ENCODE data around the gene HMG20B.

The HMG20B gene

GRCh38 chr19:3537438-3538240, 35.1 kb upstream of the HMG20B start:
- DNase-seq: no peak

DNA sequence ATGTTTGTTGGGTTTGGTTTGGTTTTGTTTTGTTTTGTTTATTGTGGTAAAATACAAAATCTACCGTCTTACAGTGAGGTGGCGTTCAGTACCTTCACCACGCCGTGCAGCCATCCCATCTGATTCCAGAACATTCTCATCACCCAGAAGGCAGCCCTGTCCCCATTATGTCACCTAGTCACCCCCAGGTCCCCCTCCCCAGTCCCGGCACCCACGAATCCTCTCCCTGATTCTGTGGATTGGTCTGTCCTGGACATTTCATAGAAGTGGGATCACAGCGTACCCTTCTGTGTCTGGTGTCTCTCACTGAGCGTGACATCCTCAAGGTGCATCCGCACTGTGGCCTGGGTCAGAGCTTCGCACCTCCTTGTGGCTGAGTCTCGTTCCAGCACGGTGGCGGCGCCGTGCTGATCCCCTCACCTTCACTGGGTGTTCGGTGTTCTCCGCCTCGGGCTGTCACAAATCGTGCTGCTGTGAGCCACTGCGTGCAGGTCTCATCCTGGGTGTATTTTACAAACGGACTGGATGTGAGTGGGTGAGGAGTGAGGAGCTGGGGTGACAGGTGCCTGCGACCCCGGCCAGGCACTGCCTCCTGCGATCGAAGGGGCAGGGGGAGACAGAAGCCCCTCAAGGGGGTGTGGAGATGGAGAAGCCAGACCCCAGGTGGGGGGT, 34.4 kb upstream of the HMG20B start:
- DNase-seq: no peak

DNA sequence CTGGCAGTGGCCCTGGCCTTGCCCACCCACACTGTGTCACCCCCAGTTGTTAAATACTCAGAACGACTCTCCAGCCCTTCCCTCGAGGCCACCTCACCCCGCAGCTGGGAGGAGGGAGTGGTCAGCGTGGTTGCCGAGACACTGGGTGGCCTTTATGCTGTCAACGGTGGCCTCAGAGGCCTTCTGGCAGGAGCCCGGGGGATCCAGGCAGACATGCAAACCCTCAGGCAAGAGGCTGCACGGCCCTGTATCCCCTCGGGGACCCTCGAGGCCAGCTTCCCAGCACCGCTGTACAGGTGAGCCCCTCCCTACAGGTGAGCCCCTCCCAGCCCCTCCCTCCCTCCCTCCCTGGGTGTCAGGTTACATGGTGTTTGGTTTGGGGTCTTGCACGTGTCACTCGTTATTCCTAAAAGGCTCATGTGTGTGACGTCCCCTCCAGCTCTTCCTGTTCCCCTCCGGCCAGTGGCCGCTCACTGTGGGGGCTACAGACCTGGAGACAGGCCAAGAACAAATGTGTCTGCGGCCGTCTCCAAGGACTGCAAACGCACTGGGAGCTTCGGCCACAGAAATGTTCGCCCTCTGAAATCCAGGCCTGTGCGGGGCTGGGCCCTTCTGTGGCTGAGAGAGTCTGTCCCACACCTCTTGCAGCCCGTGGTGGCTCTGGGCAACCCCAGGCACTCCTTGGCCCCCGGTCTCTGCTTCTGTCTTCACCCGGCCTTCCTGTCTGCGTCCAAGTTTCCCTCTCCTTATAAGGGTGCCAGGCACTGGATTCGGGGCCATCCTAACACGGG, 33.6 kb upstream of the HMG20B start, which contains the start of gene TEKTIP1:
TEKTIP1 (plus strand) TSS at position 210 of the 791 bp plus-strand sequence; CDS start at position 214, 4 bp downstream.
- no peak for DNase-seq

GRCh38 chr19:3539756-3540118, 33.0 kb upstream of the HMG20B start:
- no peak for DNase-seq

GRCh38 chr19:3543150-3544057, 29.3 kb upstream of the HMG20B start:
- DNase-seq: no peak

DNA sequence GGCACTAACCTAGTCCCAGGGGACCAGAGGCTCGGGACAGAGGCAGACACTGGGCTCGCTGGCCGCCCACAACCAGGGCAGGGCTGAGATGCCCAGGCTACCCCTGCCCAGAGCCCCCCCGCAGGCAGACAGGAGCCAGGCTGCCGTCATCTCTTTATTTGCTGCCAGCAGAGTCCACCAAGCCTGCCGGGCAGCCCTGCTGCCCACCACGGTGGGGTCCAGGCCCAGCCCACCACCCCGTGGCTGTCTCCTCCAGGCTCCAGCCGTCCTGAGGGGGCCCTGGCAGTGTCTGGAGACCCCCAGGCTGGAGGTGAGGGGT, 28.7 kb upstream of the HMG20B start:
- DNase-seq: no peak

DNA sequence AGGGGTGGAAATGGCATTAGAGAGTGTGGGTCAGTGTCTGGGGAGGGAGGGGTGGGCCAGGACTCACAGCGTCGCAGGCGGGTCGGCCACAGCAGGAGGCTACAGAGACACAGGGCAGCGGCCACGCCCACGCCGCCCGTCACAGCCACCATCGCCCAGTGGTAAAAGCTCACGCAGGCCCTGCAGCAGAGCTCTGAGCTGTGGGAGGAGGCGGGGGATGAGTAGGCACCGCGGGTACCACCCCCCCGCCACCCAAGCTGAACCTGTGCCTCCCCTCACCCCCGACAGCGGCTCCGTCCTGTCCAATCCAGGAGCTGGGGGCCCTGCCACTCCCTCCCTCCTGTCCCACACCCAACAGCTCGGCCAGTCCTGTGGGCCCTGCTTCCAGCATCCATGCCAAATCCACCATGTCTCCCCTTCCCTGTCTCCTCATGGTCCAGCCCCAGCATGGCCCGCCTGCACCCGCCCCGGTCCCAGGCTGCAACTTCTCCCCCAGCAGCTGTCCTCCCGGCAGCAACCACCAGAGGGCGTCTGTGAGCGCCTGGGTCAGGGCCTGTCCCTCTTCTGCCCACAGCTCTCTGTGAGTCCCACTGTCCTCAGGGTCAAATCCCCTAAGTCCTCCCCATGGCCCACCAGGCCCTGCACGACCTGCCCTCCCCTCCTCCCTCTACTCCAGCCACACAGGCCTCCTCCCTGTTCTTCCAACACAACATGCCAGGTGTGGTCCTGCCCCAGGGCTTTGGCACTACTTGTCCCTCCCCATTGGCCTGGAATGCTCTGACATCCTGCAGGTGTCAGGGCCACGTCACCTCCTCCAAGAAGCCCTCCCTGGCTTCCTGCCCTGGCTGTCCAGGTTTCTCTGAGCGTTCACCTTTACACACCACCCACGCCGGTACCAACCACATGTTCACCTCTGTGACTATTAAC, 27.7 kb upstream of the HMG20B start:
- DNase-seq: peak in 1 of 2 experiments; percentile 12

GRCh38 chr19:3545669-3546034, 27.1 kb upstream of the HMG20B start:
- DNase-seq: no peak

DNA sequence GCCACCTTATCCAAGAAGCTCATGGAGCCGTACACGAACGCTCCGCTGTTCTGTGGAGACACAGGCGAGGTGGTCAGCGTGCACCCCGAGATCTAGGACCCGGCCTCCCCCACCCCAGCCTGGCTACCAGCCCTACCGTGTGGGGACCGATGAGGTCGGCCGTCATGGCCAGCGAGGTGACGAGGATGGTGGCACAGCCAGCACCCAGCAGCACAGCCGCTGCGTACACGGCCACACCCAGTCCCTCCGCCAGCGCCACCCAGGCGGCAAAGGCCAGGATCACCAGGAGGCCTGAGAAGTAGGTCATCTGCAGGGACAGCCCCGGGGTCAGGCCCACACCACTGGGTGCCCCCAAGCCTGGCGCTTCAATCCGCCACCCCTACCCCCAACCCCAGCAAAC, 26.6 kb upstream of the HMG20B start:
- DNase-seq: no peak

DNA sequence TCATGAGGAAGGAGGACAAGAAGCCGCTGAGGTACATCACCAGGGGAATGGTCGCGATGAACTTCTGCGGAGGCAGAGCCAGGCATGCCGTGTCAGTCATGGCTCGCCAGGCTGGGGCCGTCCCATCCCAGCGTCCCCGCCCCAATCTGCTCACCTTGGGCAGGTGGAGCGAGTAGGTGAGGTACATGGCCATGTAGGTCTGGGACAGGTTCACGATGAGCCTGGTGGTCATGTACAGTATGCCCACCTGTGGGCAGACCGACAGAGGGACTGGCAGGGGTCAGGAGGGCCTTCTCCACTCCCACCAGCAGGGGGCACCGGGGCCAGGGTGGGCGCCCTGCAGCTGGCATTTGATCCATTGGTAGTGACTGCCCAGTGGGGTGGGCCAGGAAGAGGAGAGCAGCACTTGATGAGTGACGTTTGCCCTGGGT, 25.4 kb upstream of the HMG20B start:
- DNase-seq: no peak

DNA sequence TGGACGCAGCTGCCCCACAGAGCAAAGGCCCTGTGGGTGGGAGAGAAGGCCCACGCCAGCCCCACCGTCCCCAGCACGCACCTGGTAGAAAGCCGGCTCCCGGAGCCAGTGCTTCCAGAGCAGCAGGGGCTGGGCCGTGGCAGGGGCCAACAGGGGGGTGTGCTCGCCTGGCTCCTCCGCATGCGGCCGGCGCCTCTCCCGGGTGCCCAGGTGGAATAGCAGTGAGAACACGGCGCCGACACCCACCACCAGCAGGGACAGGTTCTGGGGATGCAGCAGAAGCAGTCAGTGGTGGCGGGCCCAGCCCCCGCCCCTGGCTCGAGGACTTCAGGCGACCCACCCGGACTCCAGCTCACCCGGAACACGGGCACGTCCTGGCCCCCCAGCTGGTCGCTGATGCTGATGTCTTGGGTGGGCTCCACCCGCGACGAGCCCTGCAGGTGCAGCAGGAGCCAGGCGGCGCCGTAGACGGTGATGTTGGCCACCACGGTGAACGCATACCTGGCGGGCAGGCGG, 24.9 kb upstream of the HMG20B start:
- no peak for DNase-seq

GRCh38 chr19:3548606-3549005, 24.1 kb upstream of the HMG20B start:
- no peak for DNase-seq

GRCh38 chr19:3549816-3550215, 22.9 kb upstream of the HMG20B start:
- no peak for DNase-seq

DNA sequence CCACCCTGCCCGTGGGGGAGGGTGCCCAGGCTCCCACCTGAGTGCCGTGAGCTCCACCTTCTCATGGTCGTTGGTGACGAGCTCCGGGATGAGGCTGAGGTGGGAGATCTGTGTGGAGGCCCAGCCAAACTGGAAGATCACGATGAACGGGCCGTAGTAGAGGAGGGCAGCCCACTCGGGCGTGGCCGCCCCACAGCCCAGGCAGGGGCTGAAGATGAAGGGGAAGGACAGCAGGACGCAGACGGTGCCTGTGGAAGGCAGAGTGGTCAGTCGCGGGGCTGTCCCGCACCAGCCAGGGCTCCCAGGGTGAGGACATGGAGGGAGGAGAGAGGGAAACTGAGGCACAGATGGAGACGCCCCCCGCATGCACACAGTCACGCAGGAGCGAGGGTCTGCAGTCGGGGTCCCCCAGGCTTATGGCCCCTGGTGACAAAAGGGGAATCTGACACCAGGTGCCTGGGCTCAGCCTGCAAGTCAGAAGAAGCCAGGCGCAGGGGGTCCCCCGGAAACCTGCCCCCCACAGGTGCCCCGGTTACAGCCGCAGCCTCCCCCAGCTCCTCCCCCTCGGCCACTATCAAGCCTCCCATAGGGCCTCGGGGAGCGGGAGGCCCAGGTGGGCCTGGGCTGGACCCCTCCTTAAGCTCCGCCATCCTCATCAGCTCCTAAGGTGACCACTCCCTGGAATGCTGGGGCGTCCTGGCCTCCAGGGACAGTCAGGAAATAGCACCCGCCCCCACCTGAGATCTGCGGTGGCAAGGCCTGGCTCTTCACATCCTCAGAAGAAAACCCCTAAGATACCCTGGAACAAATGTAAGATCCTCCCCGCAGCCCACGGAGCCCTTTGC, 21.6 kb upstream of the HMG20B start:
- no peak for DNase-seq

- no peak for DNase-seq
These were observed 21.0 kb upstream of the HMG20B start for GRCh38 chr19:3551792-3552095.

DNA sequence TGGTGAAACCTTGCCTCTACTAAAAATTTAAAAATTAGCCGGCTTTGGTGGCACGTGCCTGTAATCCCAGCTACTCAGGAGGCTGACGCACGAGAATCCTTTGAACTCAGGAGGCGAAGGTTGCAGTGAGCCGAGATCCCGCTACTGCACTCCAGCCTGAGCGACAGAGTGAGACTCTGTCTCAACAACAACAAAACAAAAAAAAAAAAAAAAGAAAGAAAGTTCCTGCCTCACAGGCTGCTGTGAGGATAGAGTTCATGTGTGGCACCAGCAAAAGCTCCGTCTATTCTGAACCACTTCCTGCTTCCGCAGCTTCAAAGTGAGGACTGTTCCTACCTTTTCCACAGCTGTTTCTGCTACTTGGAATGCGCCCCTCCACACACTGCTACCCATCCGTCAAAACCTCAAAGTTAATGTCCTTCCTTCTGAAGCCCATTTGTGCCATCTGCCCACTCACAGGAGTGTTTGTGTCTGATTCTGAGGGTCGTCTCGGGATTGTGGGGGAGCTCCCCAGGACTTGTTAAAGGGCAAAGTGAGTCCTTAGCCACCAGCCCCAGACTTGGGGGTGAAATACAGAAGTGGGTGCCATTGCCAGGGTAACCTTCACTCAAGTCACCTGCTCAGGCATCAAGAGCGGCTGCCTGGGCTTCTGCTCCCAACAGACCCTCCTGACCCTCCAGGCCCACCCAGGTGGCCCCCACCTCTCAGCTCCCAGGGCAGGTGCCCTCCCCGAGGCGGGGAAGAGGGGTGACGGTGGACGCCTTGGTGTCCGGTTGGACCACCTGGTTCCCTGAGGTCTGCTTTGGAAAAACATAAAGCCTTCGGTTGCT, 18.3 kb upstream of the HMG20B start:
- no peak for DNase-seq

DNA sequence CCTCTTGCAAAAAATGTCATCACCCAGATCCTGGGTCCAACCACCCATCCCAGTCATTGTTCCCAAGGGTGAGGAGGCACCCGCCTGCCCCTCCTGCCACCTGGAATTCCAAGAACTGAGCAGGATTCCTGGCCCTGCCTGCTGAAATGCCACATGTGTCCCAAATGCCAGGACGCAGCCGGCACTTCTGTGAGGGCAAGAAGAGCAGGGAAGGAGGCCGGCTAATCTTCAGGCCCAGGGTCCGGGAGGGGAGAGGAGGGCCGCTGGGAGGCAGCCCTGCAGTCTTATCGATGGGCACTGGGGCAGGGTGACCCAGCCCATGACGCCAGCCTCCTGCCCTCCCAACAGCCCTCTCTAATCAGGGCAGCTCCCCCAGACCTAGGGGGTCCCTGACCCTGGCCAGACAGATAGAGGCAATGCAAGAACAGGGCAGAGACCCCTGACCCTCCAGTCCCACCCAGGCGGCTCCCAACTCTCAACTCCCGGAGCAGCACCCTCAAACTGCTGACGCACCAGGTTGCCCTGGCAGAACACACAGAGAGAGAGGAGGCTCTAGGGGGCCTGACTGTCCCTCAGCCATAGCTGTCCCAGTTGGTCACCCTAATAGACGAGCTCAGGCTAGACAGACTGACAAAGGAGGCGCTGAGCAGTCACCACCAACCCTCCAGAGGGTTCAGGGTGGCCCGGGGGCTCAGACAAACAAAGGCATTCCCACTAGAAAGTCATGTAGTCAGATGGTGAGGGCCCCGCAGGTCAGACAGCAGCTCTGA, 16.9 kb upstream of the HMG20B start:
- no peak for DNase-seq

DNA sequence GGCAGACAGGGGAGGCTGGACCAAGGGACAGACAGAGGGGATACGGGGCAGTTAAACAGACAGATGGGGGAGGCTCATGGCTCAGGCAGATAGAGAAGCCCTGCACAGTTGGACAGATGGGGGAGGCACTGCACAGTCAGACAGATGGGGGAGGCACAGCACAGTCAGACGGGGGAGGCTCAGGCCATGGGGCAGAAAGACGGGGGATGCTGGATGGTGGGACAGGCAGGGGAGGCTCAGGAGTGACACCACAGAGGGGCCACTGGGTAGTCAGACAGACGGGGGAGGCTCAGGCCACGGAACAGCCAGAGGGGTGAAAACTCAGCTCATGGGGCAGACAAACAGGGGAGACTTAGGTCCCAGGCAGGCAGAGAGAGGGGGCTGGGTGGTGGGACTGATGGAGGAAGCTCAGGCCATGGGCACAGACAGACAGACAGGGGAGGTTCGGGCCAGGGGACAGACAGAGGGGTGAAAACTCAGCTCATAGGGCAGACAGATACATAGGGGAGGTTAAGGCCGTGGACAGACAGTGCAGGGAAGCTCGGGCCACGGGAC, 16.2 kb upstream of the HMG20B start:
- DNase-seq: no peak
